Skin of body (tissue), 3 donors: ENCODE results near the gene FOXJ1. TPM values are rescaled to one million over a fixed set of nuclear protein-coding genes. Genes with fewer than 3 reads are reported as not detected.

ENCODE experiments used
- DNase-seq: peaks from one replicate; lab custom pipeline; 2025; lab: John Stamatoyannopoulos, UW
- small RNA-seq: library from RNA; depleted of rRNA; stranded (forward); fragments of <200 nt; gene quantifications from one replicate; pipeline ENCODE3, GENCODE V24; 2014; ENCODE audit warnings: low replicate concordance
- total RNA-seq: library from RNA; depleted of rRNA; stranded (reverse); fragments of >200 nt; gene quantifications from one replicate; pipeline ENCODE4 v1.2.3, GENCODE V29; 2014

Gene FOXJ1
- total RNA-seq, 1 donor from 2014 or later: 0.30 TPM

GRCh38 chr17:76092526-76093413 lies 48.3 kb downstream of the FOXJ1 start:
- no peak for DNase-seq

- no peak for DNase-seq
These were observed 49.3 kb downstream of the FOXJ1 start for GRCh38 chr17:76091526-76092286.

- no peak for DNase-seq
These were observed 50.4 kb downstream of the FOXJ1 start for GRCh38 chr17:76090517-76091129.

GRCh38 chr17:76089680-76090516 lies 51.1 kb downstream of the FOXJ1 start:
- DNase-seq: no peak

- DNase-seq: no peak
These were observed 52.0 kb downstream of the FOXJ1 start for GRCh38 chr17:76088868-76089576.

GRCh38 chr17:76088041-76088867 lies 52.8 kb downstream of the FOXJ1 start:
- DNase-seq: no peak

GRCh38 chr17:76087531-76087930 lies 53.5 kb downstream of the FOXJ1 start:
- DNase-seq: no peak

- no peak for DNase-seq
These were observed 54.7 kb downstream of the FOXJ1 start for GRCh38 chr17:76086384-76086783.

Small RNA genes within 50 kb of the gene (small RNA-seq; reads per million reads assigned to genes)
- gene MIR6868: 0.33 reads per million, percentile 37 among the genes with 10 or more reads in this experiment

Other genes with a start within 250 kb of the FOXJ1 start
- gene TRIM65, start 244.3 kb downstream of the FOXJ1 start, total RNA-seq: 9.2 TPM
- 20.8 TPM for gene MRPL38, start 236.4 kb downstream of the FOXJ1 start, total RNA-seq
- 11.5 TPM for gene FBF1, start 200.2 kb downstream of the FOXJ1 start, total RNA-seq
- gene ACOX1, start 162.1 kb downstream of the FOXJ1 start, total RNA-seq: 57.9 TPM
- 16.0 TPM for gene TEN1, start 162.0 kb downstream of the FOXJ1 start, total RNA-seq
- gene CDK3, start 140.4 kb downstream of the FOXJ1 start, total RNA-seq: 7.6 TPM
- 43.7 TPM for gene EVPL, start 113.9 kb downstream of the FOXJ1 start, total RNA-seq
- gene SRP68, start 68.7 kb downstream of the FOXJ1 start, total RNA-seq: 48.8 TPM
- not detected for gene GALR2, start 66.5 kb downstream of the FOXJ1 start, total RNA-seq
- not detected for gene ZACN, start 62.1 kb downstream of the FOXJ1 start, total RNA-seq
- gene EXOC7, start 37.5 kb downstream of the FOXJ1 start, total RNA-seq: 65.8 TPM
- 5.2 TPM for gene RNF157, start 99.2 kb upstream of the FOXJ1 start, total RNA-seq
- 8.2 TPM for gene UBALD2, start 124.1 kb upstream of the FOXJ1 start, total RNA-seq
- gene QRICH2, start 167.0 kb upstream of the FOXJ1 start, total RNA-seq: 2.5 TPM
- gene PRPSAP1, start 212.7 kb upstream of the FOXJ1 start, total RNA-seq: 53.7 TPM
- gene SPHK1, start 243.4 kb upstream of the FOXJ1 start, total RNA-seq: 4.1 TPM